Mesendoderm (in vitro differentiated cells): ENCODE results near the gene DUSP8.

Experiments used
- DNase-seq: peaks from one replicate; pipeline ENCODE4 v3.0.0; 2013
- H2AK5ac ChIP-seq: 2 replicates; pipeline ENCODE4 v1.6.1; 2013; ENCODE audit warnings: low read length, inconsistent platforms
- H2BK120ac ChIP-seq: 2 replicates; pipeline ENCODE4 v1.6.1; 2013; ENCODE audit warnings: low read depth, mild to moderate bottlenecking, low read length, moderate library complexity, mixed read lengths
- H2BK15ac ChIP-seq: replicated peaks from 2 replicates; pipeline ENCODE4 v1.6.1; 2013; ENCODE audit warnings: low read depth, mild to moderate bottlenecking, moderate library complexity
- H2BK5ac ChIP-seq: 2 replicates; pipeline ENCODE4 v1.6.1; 2013; ENCODE audit warnings: low read length, inconsistent platforms
- H3K18ac ChIP-seq: 2 replicates; pipeline ENCODE4 v1.6.1; 2013; ENCODE audit warnings: mild to moderate bottlenecking, low read length, mixed read lengths
- H3K23ac ChIP-seq: one replicate; pipeline ENCODE4 v1.6.1; 2013; ENCODE audit warnings: low read length
- H3K27ac ChIP-seq: 2 replicates; pipeline ENCODE4 v1.5.1; 2013; ENCODE audit warnings: low read depth, mild to moderate bottlenecking, inconsistent platforms, low read length, moderate library complexity
- H3K27me3 ChIP-seq: 2 replicates; pipeline ENCODE4 v1.6.1; 2013; ENCODE audit warnings: low read length, control low read depth, mild to moderate bottlenecking, inconsistent platforms; ENCODE audit not compliant: insufficient read depth, poor library complexity
- H3K36me3 ChIP-seq: 2 replicates; pipeline ENCODE4 v1.6.1; 2013; ENCODE audit warnings: low read length, inconsistent platforms; ENCODE audit not compliant: control insufficient read depth, insufficient read depth
- H3K4ac ChIP-seq: one replicate; pipeline ENCODE4 v1.6.1; 2013; ENCODE audit warnings: low read depth, mild to moderate bottlenecking, low read length, moderate library complexity
- H3K4me1 ChIP-seq: 2 replicates; pipeline ENCODE4 v1.6.1; 2013; ENCODE audit warnings: low read depth, low read length, inconsistent platforms; ENCODE audit not compliant: control insufficient read depth
- H3K4me2 ChIP-seq: 2 replicates; pipeline ENCODE4 v1.6.1; 2013; ENCODE audit warnings: low read length
- H3K4me3 ChIP-seq: 2 replicates; pipeline ENCODE4 v1.5.1; 2013; ENCODE audit warnings: mild to moderate bottlenecking, low read length
- H3K56ac ChIP-seq: one replicate; pipeline ENCODE4 v1.6.1; 2013; ENCODE audit warnings: low read length
- H3K79me1 ChIP-seq: 2 replicates; pipeline ENCODE4 v1.6.1; 2013; ENCODE audit warnings: low read length, inconsistent platforms
- H3K79me2 ChIP-seq: 2 replicates; pipeline ENCODE4 v1.6.1; 2013; ENCODE audit warnings: mild to moderate bottlenecking, low read length; ENCODE audit not compliant: control insufficient read depth, insufficient read depth
- H3K9ac ChIP-seq: 2 replicates; pipeline ENCODE4 v1.6.1; 2013; ENCODE audit warnings: low read length, inconsistent platforms
- H4K5ac ChIP-seq: one replicate; pipeline ENCODE4 v1.6.1; 2013; ENCODE audit warnings: low read length
- H4K8ac ChIP-seq: one replicate; pipeline ENCODE4 v1.6.1; 2013; ENCODE audit warnings: low read depth, mild to moderate bottlenecking, control low read depth, low read length, moderate library complexity
- WGBS: extraction: QIAGEN DNeasy Blood & Tissue Kit; methylation state at CpG from one replicate; pipeline ENCODE4 v1.1.7; 2013; ENCODE audit warnings: low lambda C conversion rate, missing lambda C conversion rate; ENCODE audit not compliant: insufficient coverage; ENCODE audit errors: extremely low coverage; 5-methylcytosine and 5-hydroxymethylcytosine counted together

Gene DUSP8

GRCh38 chr11:1521382-1522080 is 50.5 kb downstream of the DUSP8 start:
- H3K79me1 ChIP-seq: peaks cover 5% of the 10 kb centered on the region
- no peak overlapping the region for H2BK5ac ChIP-seq
- WGBS: no CpG with 5 or more reads among the region's 21 CpGs
- no peaks in the 10 kb centered on the region for H3K27me3 ChIP-seq
- no peak overlapping the region for H2AK5ac ChIP-seq
- no peaks in the 10 kb centered on the region for H3K36me3 ChIP-seq
- no peak overlapping the region for H3K27ac ChIP-seq
- H3K18ac ChIP-seq: no peak overlapping the region
- H4K5ac ChIP-seq: no peak overlapping the region
- no peak overlapping the region for H3K4ac ChIP-seq
- H3K4me3 ChIP-seq: no peak overlapping the region
- H2BK15ac ChIP-seq: no peak overlapping the region
- no peaks in the 10 kb centered on the region for H3K4me1 ChIP-seq
- H2BK120ac ChIP-seq: no peak overlapping the region
- no peak overlapping the region for H3K56ac ChIP-seq
- no peak overlapping the region for H3K23ac ChIP-seq
- DNase-seq: no peak
- H3K4me2 ChIP-seq: no peak overlapping the region
- no peaks in the 10 kb centered on the region for H3K79me2 ChIP-seq
- no peak overlapping the region for H4K8ac ChIP-seq
- no peak overlapping the region for H3K9ac ChIP-seq

- Histone ChIP-seq H3K4me2 (no peak overlapping the region), H3K4ac (no peak overlapping the region), H3K4me1 (no peaks in the 10 kb centered on the region), H4K8ac (no peak overlapping the region), H3K36me3 (no peaks in the 10 kb centered on the region), H2BK15ac (no peak overlapping the region), H3K23ac (no peak overlapping the region), H4K5ac (no peak overlapping the region), H3K79me1 (peaks cover 5% of the 10 kb centered on the region), H3K79me2 (no peaks in the 10 kb centered on the region), H2BK120ac (no peak overlapping the region), H3K27ac (no peak overlapping the region), H3K56ac (no peak overlapping the region), H3K27me3 (no peaks in the 10 kb centered on the region), H3K18ac (no peak overlapping the region), H3K9ac (no peak overlapping the region), H3K4me3 (no peak overlapping the region), H2BK5ac (no peak overlapping the region), H2AK5ac (no peak overlapping the region)
- no peak for DNase-seq
- no CpG with 5 or more reads among the region's 19 CpGs for WGBS
These were observed 51.3 kb downstream of the DUSP8 start for GRCh38 chr11:1520663-1521267.

- no CpG with 5 or more reads among the region's 13 CpGs for WGBS
- H2BK15ac ChIP-seq: no peak overlapping the region
- no peaks in the 10 kb centered on the region for H3K79me2 ChIP-seq
These were observed 51.8 kb downstream of the DUSP8 start for GRCh38 chr11:1520209-1520662.

GRCh38 chr11:1519028-1520010 is 52.8 kb downstream of the DUSP8 start:
- WGBS: no CpG with 5 or more reads among the region's 17 CpGs
- Histone ChIP-seq H3K56ac (no peak overlapping the region), H3K18ac (no peak overlapping the region), H3K27me3 (no peaks in the 10 kb centered on the region), H3K79me1 (peaks cover 12% of the 10 kb centered on the region), H2AK5ac (no peak overlapping the region), H3K4me2 (no peak overlapping the region), H2BK5ac (no peak overlapping the region), H3K27ac (no peak overlapping the region), H3K79me2 (no peaks in the 10 kb centered on the region), H3K9ac (no peak overlapping the region), H3K4me3 (no peak overlapping the region), H3K4me1 (no peaks in the 10 kb centered on the region), H2BK120ac (no peak overlapping the region), H3K36me3 (no peaks in the 10 kb centered on the region), H3K23ac (no peak overlapping the region), H2BK15ac (no peak overlapping the region), H4K8ac (no peak overlapping the region), H4K5ac (no peak overlapping the region), H3K4ac (no peak overlapping the region)
- no peak for DNase-seq

More at GRCh38 chr11:1520209-1520662, 51.8 kb downstream of the DUSP8 start:
- H3K9ac ChIP-seq: no peak overlapping the region
- H3K4me3 ChIP-seq: no peak overlapping the region
- H3K56ac ChIP-seq: no peak overlapping the region
- H3K4me1 ChIP-seq: no peaks in the 10 kb centered on the region
- H2BK5ac ChIP-seq: no peak overlapping the region
- H2BK120ac ChIP-seq: no peak overlapping the region
- no peak overlapping the region for H3K27ac ChIP-seq
- H4K8ac ChIP-seq: no peak overlapping the region
- no peak overlapping the region for H4K5ac ChIP-seq
- H3K23ac ChIP-seq: no peak overlapping the region
- H3K4ac ChIP-seq: no peak overlapping the region
- H3K36me3 ChIP-seq: no peaks in the 10 kb centered on the region
- H3K18ac ChIP-seq: no peak overlapping the region
- H3K4me2 ChIP-seq: no peak overlapping the region
- peaks cover 6% of the 10 kb centered on the region for H3K79me1 ChIP-seq
- H3K27me3 ChIP-seq: no peaks in the 10 kb centered on the region
- H2AK5ac ChIP-seq: no peak overlapping the region
- DNase-seq: no peak

- no peak overlapping the region for H2BK5ac ChIP-seq
- H3K4me3 ChIP-seq: no peak overlapping the region
- no peak overlapping the region for H3K56ac ChIP-seq
- no peak overlapping the region for H3K4ac ChIP-seq
- no peaks in the 10 kb centered on the region for H3K4me1 ChIP-seq
- H3K79me2 ChIP-seq: no peaks in the 10 kb centered on the region
- no peak overlapping the region for H2BK120ac ChIP-seq
- H4K5ac ChIP-seq: no peak overlapping the region
- H3K9ac ChIP-seq: no peak overlapping the region
- H4K8ac ChIP-seq: no peak overlapping the region
- peaks cover 14% of the 10 kb centered on the region for H3K79me1 ChIP-seq
- H3K4me2 ChIP-seq: no peak overlapping the region
- no peak for DNase-seq
- no peak overlapping the region for H3K27ac ChIP-seq
- no CpG with 5 or more reads among the region's 23 CpGs for WGBS
- H3K36me3 ChIP-seq: no peaks in the 10 kb centered on the region
- no peaks in the 10 kb centered on the region for H3K27me3 ChIP-seq
- H2AK5ac ChIP-seq: no peak overlapping the region
- H3K18ac ChIP-seq: no peak overlapping the region
- H2BK15ac ChIP-seq: no peak overlapping the region
- no peak overlapping the region for H3K23ac ChIP-seq
These were observed 53.8 kb downstream of the DUSP8 start for GRCh38 chr11:1518301-1518700.
